ENCODE data around the gene ERMP1. TPM values are rescaled to one million over a fixed set of nuclear protein-coding genes. Genes with fewer than 3 reads are reported as not detected.

Gene ERMP1
- polyA plus RNA-seq, 2 of the 4 experiments (the other 2 are of a cell fraction) = 22.5 to 53.4 TPM

DNA sequence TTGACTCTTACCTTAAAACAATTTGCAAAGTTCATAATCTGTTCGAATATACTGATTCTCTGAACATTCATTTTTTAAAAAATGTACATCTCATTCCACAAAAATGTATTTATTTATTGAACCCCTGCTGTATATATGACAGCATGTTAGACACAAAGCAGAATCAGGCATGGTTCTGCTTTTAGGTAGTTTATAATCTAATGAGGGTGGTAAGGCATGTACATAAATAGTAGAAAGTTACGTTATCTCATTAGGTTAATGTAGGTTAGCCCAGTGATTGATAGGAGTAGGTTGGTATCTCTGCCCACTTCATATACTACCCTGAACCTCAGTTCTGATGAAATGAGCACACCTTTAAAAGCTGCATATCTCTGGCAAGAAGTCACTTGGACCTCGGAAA lies 89.8 kb downstream of the ERMP1 start:
- H3K4me1 ChIP-seq = no peaks in the 10 kb centered on the region
- CTCF ChIA-PET = interaction anchor here (0.8 kb wide), 1 partner anchor 142 kb away, joined by 3 read pairs; no protein-coding TSS in a partner anchor

DNA sequence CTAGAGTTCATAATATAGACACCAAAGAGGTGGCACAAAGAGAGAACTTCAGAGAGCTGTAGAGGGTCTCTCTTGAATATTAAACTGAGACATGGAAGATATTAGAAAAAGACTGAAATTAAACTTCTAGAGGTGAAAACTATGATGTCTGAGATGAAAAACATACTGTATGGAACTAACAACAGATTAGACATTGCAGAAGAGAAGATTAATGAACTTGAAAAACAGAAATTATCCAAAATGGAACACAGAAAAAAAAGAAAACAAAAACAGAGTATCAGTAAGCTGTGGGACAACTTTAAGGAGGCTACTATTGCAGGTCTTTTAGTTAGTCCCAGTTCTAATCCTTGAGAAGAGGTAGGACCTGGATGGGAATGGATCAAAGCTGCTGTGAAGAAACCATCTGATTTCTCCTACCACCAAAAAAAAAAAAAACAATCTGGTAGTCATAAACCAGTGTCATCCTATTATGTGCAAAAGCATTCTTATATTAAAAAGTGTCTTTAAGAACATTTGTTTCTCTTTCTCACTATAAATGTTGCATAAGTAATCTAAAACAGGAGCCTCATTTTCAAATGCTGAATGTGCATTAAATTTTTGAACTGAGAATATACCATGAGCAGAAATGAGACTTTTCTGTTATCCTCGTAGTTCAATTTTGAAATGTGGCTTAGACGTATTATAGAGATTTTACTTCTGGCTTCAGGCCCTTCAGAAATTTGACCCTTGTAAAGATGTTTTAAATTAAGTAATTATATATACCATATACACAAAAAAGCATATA lies 96.2 kb downstream of the ERMP1 start:
- Histone ChIP-seq H3K27ac (no peak overlapping the region), H3K4me1 (no peaks in the 10 kb centered on the region), H3K9me3 (0 out of 3 replicates have a peak, but pooled peaks cover 2% of the 10 kb centered on the region), H3K4me3 (no peak overlapping the region), H3K4me2 (no peak overlapping the region)
- FAIRE-seq (no peak), DNase-seq (ENCODE audit: low read depth in 1 of 2, low spot score in 1 of 2) (no peak), ATAC-seq (no peak)
- CTCF ChIA-PET = interaction anchor here (1.0 kb wide), 1 partner anchor 96 kb away, joined by 3 read pairs; the partner anchor contains the start of gene ERMP1
- POLR2A ChIA-PET = interaction anchor here (0.5 kb wide), 1 partner anchor 19 kb away, joined by 3 read pairs; no protein-coding TSS in a partner anchor
- WGBS (ENCODE audit: missing lambda C conversion rate) = 97% methylated on average over 2 of the region's 2 CpGs
- no peak for TF ChIP-seq CEBPB (IDR thresholded peaks at IDR 0.05)
- TF ChIP-seq MAFK (IDR thresholded peaks at IDR 0.05; ENCODE audit: partially characterized antibody) = peak; percentile 52

More for the DNA sequence above, 89.8 kb downstream of the ERMP1 start:
- TF ChIP-seq NFE2L2 (conservative IDR thresholded peaks at IDR 0.05; ENCODE audit: low read length) (no peak), ESRRA (IDR thresholded peaks at IDR 0.05; ENCODE audit: borderline replicate concordance, low read length) (no peak), E2F6 (IDR thresholded peaks at IDR 0.05; ENCODE audit: borderline replicate concordance, low read depth) (no peak), RCOR1 (IDR thresholded peaks at IDR 0.05; ENCODE audit: low read depth, low read length) (no peak), SREBF2 (IDR thresholded peaks at IDR 0.05) (no peak), CHD4 (IDR thresholded peaks at IDR 0.05; ENCODE audit: borderline replicate concordance) (no peak), EHF (CRISPR knock-in tag; IDR thresholded peaks at IDR 0.05) (no peak), KDM5A (IDR thresholded peaks at IDR 0.05) (no peak), EHMT2 (IDR thresholded peaks at IDR 0.05; ENCODE audit: low read depth) (no peak), HOXB13 (CRISPR knock-in tag; IDR thresholded peaks at IDR 0.05; ENCODE audit: low read depth) (no peak), JUNB (IDR thresholded peaks at IDR 0.05) (no peak), RFX5 (IDR thresholded peaks at IDR 0.05) (no peak), HEYL (CRISPR knock-in tag; IDR thresholded peaks at IDR 0.05) (no peak), POLR2AphosphoS2 (conservative IDR thresholded peaks at IDR 0.05; ENCODE audit: low read length) (no peak), JUN (IDR thresholded peaks at IDR 0.05) (no peak), CBX8 (IDR thresholded peaks at IDR 0.05) (no peak)
- TF ChIP-seq, protein P1, sequence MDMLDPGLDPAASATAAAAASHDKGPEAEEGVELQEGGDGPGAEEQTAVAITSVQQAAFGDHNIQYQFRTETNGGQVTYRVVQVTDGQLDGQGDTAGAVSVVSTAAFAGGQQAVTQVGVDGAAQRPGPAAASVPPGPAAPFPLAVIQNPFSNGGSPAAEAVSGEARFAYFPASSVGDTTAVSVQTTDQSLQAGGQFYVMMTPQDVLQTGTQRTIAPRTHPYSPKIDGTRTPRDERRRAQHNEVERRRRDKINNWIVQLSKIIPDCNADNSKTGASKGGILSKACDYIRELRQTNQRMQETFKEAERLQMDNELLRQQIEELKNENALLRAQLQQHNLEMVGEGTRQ (IDR thresholded peaks at IDR 0.05) = no peak
- DNase-seq (ENCODE audit: low read depth in 1 of 2, low spot score in 1 of 2) = no peak
- POLR2A ChIA-PET = no interaction called here
- no peak for FAIRE-seq
- WGBS (ENCODE audit: missing lambda C conversion rate) = 91% methylated on average over 3 of the region's 3 CpGs
- Histone ChIP-seq H3K27ac (no peak overlapping the region), H3K4me3 (no peak overlapping the region), H3K4me2 (no peak overlapping the region), H3K9me3 (0 out of 3 replicates have a peak, but pooled peaks cover 2% of the 10 kb centered on the region)
- ATAC-seq = no peak

DNA sequence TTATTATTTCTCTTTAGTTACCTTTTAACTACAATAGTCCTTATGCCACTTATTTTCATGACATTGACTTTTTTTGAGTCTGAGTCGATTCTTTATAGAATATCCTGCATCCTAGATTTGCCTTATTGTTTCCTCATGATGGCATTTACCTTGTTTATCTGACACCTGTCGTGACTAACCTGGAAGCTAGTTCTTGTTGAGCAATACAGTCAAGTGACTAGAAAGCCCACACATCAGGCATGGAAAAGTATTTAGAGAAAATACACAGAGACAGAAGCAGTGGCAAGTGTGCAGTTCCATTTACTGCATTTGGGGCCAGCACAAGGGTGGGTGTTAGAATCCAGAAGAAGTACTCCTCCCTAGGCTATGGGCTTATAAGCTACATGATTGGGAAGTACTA lies 97.8 kb downstream of the ERMP1 start:
- H3K4me1 ChIP-seq = no peaks in the 10 kb centered on the region
- FAIRE-seq (no peak), ATAC-seq (no peak), DNase-seq (ENCODE audit: low read depth in 1 of 2, low spot score in 1 of 2) (no peak)
- ChIA-PET POLR2A (no interaction called here), CTCF (interaction anchor here (0.7 kb wide), 1 partner anchor 16 kb away, joined by 3 read pairs; no protein-coding TSS in a partner anchor)
- H3K9me3 ChIP-seq = 0 out of 3 replicates have a peak, but pooled peaks cover 2% of the 10 kb centered on the region
- 60% methylated on average over 2 of the region's 2 CpGs for WGBS (ENCODE audit: missing lambda C conversion rate)
- H3K27ac ChIP-seq = no peak overlapping the region
- no peak overlapping the region for H3K4me2 ChIP-seq
- no peak overlapping the region for H3K4me3 ChIP-seq
- no peak for TF ChIP-seq CTCF (IDR thresholded peaks at IDR 0.05)
- TF ChIP-seq CHD4 (IDR thresholded peaks at IDR 0.05; ENCODE audit: borderline replicate concordance) = no peak
- TF ChIP-seq HOXB5 (CRISPR knock-in tag; IDR thresholded peaks at IDR 0.05) = no peak
- TF ChIP-seq RFX5 (IDR thresholded peaks at IDR 0.05) = no peak
- TF ChIP-seq NR3C1 (IDR thresholded peaks at IDR 0.05) = no peak
- TF ChIP-seq GATA3 (IDR thresholded peaks at IDR 0.05; ENCODE audit: borderline replicate concordance) = no peak
- TF ChIP-seq MYC (IDR thresholded peaks at IDR 0.05; ENCODE audit: borderline replicate concordance, low read length) = no peak
- TF ChIP-seq RAD21 (conservative IDR thresholded peaks at IDR 0.05 in 1 of 2, IDR thresholded peaks at IDR 0.05 in 1 of 2) = no peak
- TF ChIP-seq CEBPB (IDR thresholded peaks at IDR 0.05) = no peak
- TF ChIP-seq FOXS1 (CRISPR knock-in tag; IDR thresholded peaks at IDR 0.05) = no peak
- no peak for TF ChIP-seq POLR2A (IDR thresholded peaks at IDR 0.05; ENCODE audit: low read length)
- TF ChIP-seq ESRRA (IDR thresholded peaks at IDR 0.05; ENCODE audit: borderline replicate concordance, low read length) = no peak
- no peak for TF ChIP-seq HMGXB4 (CRISPR knock-in tag; IDR thresholded peaks at IDR 0.05; ENCODE audit: borderline replicate concordance)
- TF ChIP-seq, protein P1 (IDR thresholded peaks at IDR 0.05) = no peak
- no peak for TF ChIP-seq FOSB (CRISPR knock-in tag; IDR thresholded peaks at IDR 0.05)
